Measurements from ENCODE around the gene GLT6D1.

DNA sequence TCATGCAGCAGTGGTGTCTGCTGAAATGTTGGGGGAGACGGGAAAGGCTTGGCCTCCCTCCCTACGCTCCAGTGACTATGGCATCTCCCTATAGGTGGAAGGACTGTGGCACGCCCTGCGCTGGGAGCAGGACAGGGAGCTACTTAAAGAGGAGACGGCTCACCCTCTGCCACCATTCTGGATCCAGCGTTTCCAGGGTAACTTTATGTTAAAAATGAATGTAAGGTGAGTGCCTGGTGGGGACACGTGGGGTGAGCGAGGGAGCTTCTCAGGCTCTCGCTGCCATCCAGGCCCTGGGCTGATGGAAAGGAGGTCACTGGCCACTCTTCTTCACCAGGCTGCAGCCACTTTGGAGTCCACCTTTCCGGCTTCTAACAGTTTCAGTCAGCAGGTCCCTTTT, 62.1 kb downstream of the GLT6D1 start:
- TF ChIP-seq CTCF (IDR thresholded peaks at IDR 0.05; ENCODE audit: insufficient read depth, low read depth, low read length): no peak
- no peak for TF ChIP-seq EZH2 (IDR thresholded peaks at IDR 0.05; ENCODE audit: insufficient read depth, low read length)

All from astrocyte (in vitro differentiated cells and primary cell).